ENCODE measurements around the gene ZBED4. TPM values are rescaled to one million over a fixed set of nuclear protein-coding genes. Genes with fewer than 3 reads are reported as not detected.

ZBED4 gene
- total RNA-seq, 1 experiment from 2014 or later = 21.6 TPM

GRCh38 chr22:49907807-49908206 is 54.2 kb downstream of the ZBED4 start:
- no TSS peak for BruUV-seq (replicated peaks)
- Histone ChIP-seq H3K9me3 (ENCODE audit: control insufficient read depth in 1 of 2, insufficient read depth in 1 of 2, low read depth in 1 of 2, low read length in 2 of 2) (no peaks in the 10 kb centered on the region), H3K36me3 (ENCODE audit: control insufficient read depth in 1 of 2, insufficient read depth in 2 of 2, low read length in 2 of 2) (peaks cover 3 to 14% of the 10 kb centered on the region in 2 experiments; a peak in 3 of 4 replicates), H3K4me2 (ENCODE audit: low read length) (no peak overlapping the region), H3K4me3 (replicated peaks in 1 of 2; ENCODE audit: low read depth in 1 of 2, low read length in 2 of 2) (no peak overlapping the region), H3K27ac (ENCODE audit: low read depth, low read length) (no peak overlapping the region), H3K79me2 (ENCODE audit: insufficient read depth, low read length) (no peaks in the 10 kb centered on the region), H3K9me2 (ENCODE audit: insufficient read depth) (no peaks in the 10 kb centered on the region), H4K20me1 (ENCODE audit: insufficient read depth) (no peaks in the 10 kb centered on the region), H3K9ac (ENCODE audit: low read length) (no peak overlapping the region), H3K4me1 (ENCODE audit: control insufficient read depth in 1 of 2, insufficient read depth in 2 of 2, low read length in 2 of 2) (no peaks in the 10 kb centered on the region), H2AFZ (ENCODE audit: low read depth, low read length, poor library complexity, severe bottlenecking) (no peak overlapping the region), H3K27me3 (ENCODE audit: insufficient read depth, low read length) (no peaks in the 10 kb centered on the region)
- ChIA-PET POLR2A (no interaction called here), CTCF (no interaction called here), RAD21 (ENCODE audit: low non-redundant PET in 1 of 2, low total read pairs in 2 of 2, uncharacterized antibody in 2 of 2, unreplicated experiment in 2 of 2) (no interaction called here)
- TF ChIP-seq FOSL1 (IDR thresholded peaks at IDR 0.05; ENCODE audit: low read depth) (no peak), CEBPB (IDR thresholded peaks at IDR 0.05; ENCODE audit: low read depth) (no peak), CTCF (IDR thresholded peaks at IDR 0.05 in 2 of 3, conservative IDR thresholded peaks at IDR 0.05 in 1 of 3; ENCODE audit: borderline replicate concordance in 1 of 3, insufficient read depth in 1 of 3, low read depth in 2 of 3, low read length in 2 of 3) (no peak), ZNF274 (IDR thresholded peaks at IDR 0.05; ENCODE audit: low read depth, low read length) (no peak), ATF3 (IDR thresholded peaks at IDR 0.05) (no peak), MAX (IDR thresholded peaks at IDR 0.05) (no peak), EGR1 (IDR thresholded peaks at IDR 0.05; ENCODE audit: low read depth) (no peak), SRF (IDR thresholded peaks at IDR 0.05; ENCODE audit: low read depth) (no peak), ELF1 (IDR thresholded peaks at IDR 0.05; ENCODE audit: borderline replicate concordance, low read depth) (no peak), RAD21 (IDR thresholded peaks at IDR 0.05; ENCODE audit: low read depth) (no peak), TCF7L2 (IDR thresholded peaks at IDR 0.05; ENCODE audit: borderline replicate concordance, extremely low read depth, insufficient read depth, insufficient read length) (no peak), POLR2A (IDR thresholded peaks at IDR 0.05; ENCODE audit: borderline replicate concordance, extremely low read depth, insufficient read depth, insufficient read length) (no peak), POLR2AphosphoS5 (IDR thresholded peaks at IDR 0.05; ENCODE audit: low read depth, low read length) (no peak)
- TF ChIP-seq, protein P1, sequence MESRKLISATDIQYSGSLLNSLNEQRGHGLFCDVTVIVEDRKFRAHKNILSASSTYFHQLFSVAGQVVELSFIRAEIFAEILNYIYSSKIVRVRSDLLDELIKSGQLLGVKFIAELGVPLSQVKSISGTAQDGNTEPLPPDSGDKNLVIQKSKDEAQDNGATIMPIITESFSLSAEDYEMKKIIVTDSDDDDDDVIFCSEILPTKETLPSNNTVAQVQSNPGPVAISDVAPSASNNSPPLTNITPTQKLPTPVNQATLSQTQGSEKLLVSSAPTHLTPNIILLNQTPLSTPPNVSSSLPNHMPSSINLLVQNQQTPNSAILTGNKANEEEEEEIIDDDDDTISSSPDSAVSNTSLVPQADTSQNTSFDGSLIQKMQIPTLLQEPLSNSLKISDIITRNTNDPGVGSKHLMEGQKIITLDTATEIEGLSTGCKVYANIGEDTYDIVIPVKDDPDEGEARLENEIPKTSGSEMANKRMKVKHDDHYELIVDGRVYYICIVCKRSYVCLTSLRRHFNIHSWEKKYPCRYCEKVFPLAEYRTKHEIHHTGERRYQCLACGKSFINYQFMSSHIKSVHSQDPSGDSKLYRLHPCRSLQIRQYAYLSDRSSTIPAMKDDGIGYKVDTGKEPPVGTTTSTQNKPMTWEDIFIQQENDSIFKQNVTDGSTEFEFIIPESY (IDR thresholded peaks at IDR 0.05; ENCODE audit: extremely low read depth, insufficient replicate concordance, low read length) = no peak
- TF ChIP-seq, protein P2, sequence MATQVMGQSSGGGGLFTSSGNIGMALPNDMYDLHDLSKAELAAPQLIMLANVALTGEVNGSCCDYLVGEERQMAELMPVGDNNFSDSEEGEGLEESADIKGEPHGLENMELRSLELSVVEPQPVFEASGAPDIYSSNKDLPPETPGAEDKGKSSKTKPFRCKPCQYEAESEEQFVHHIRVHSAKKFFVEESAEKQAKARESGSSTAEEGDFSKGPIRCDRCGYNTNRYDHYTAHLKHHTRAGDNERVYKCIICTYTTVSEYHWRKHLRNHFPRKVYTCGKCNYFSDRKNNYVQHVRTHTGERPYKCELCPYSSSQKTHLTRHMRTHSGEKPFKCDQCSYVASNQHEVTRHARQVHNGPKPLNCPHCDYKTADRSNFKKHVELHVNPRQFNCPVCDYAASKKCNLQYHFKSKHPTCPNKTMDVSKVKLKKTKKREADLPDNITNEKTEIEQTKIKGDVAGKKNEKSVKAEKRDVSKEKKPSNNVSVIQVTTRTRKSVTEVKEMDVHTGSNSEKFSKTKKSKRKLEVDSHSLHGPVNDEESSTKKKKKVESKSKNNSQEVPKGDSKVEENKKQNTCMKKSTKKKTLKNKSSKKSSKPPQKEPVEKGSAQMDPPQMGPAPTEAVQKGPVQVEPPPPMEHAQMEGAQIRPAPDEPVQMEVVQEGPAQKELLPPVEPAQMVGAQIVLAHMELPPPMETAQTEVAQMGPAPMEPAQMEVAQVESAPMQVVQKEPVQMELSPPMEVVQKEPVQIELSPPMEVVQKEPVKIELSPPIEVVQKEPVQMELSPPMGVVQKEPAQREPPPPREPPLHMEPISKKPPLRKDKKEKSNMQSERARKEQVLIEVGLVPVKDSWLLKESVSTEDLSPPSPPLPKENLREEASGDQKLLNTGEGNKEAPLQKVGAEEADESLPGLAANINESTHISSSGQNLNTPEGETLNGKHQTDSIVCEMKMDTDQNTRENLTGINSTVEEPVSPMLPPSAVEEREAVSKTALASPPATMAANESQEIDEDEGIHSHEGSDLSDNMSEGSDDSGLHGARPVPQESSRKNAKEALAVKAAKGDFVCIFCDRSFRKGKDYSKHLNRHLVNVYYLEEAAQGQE (IDR thresholded peaks at IDR 0.05; ENCODE audit: low read depth) = no peak
- no peak for ATAC-seq
- no peak for DNase-seq (ENCODE audit: low read depth, low spot score)
- intact Hi-C loops (cut with micrococcal nuclease) = no loop called here
